Measurements from ENCODE around the gene GBX1. TPM values are rescaled to one million over a fixed set of nuclear protein-coding genes. Genes with fewer than 3 reads are reported as not detected.

The GBX1 gene
- total RNA-seq, 4 donors from 2014 or later: not detected

- Histone ChIP-seq H3K27me3 (no peaks in the 10 kb centered on the region), H3K9me3 (no peaks in the 10 kb centered on the region), H3K36me3 (peaks cover 58% of the 10 kb centered on the region), H3K4me3 (no peak overlapping the region), H3K27ac (no peak overlapping the region), H3K4me1 (peaks cover 40% of the 10 kb centered on the region)
- no peak for DNase-seq (ENCODE audit: low spot score in 2 of 2)
- WGBS: 93% methylated on average over 33 of the region's 38 CpGs
- TF ChIP-seq EP300 (IDR thresholded peaks at IDR 0.05): no peak
- no peak for TF ChIP-seq CTCF (IDR thresholded peaks at IDR 0.05)
- TF ChIP-seq POLR2A (IDR thresholded peaks at IDR 0.05): no peak
- TF ChIP-seq POLR2AphosphoS5 (IDR thresholded peaks at IDR 0.05): no peak
Measured at GRCh38 chr7:151118108-151119054, 49.1 kb downstream of the GBX1 start.

- 28% methylated on average over 7 of the region's 12 CpGs for WGBS
- no peak for DNase-seq (ENCODE audit: low spot score in 2 of 2)
- H3K36me3 ChIP-seq: peaks cover 50% of the 10 kb centered on the region
Measured at GRCh38 chr7:151117565-151117964, 49.9 kb downstream of the GBX1 start.

GRCh38 chr7:151116603-151117440, 50.7 kb downstream of the GBX1 start:
- no peaks in the 10 kb centered on the region for H3K27me3 ChIP-seq
- TF ChIP-seq CTCF (IDR thresholded peaks at IDR 0.05): no peak
- TF ChIP-seq POLR2AphosphoS5 (IDR thresholded peaks at IDR 0.05): no peak
- no peak for TF ChIP-seq EP300 (IDR thresholded peaks at IDR 0.05)
- no peak for TF ChIP-seq POLR2A (IDR thresholded peaks at IDR 0.05)
- H3K4me3 ChIP-seq: peak overlapping the region; percentile 55
- DNase-seq (ENCODE audit: low spot score in 2 of 2): no peak
- peaks cover 43% of the 10 kb centered on the region for H3K36me3 ChIP-seq
- peaks cover 42% of the 10 kb centered on the region for H3K4me1 ChIP-seq
- H3K9me3 ChIP-seq: no peaks in the 10 kb centered on the region
- WGBS: 58% methylated on average over 25 of the region's 27 CpGs
- H3K27ac ChIP-seq: peak overlapping the region; percentile 87

More at GRCh38 chr7:151117565-151117964, 49.9 kb downstream of the GBX1 start:
- H3K4me3 ChIP-seq: peak overlapping the region; percentile 55
- TF ChIP-seq POLR2AphosphoS5 (IDR thresholded peaks at IDR 0.05) (no peak), CTCF (IDR thresholded peaks at IDR 0.05) (no peak), EP300 (IDR thresholded peaks at IDR 0.05) (no peak), POLR2A (IDR thresholded peaks at IDR 0.05) (no peak)
- H3K9me3 ChIP-seq: no peaks in the 10 kb centered on the region
- no peak overlapping the region for H3K27ac ChIP-seq
- peaks cover 42% of the 10 kb centered on the region for H3K4me1 ChIP-seq
- no peaks in the 10 kb centered on the region for H3K27me3 ChIP-seq

GRCh38 chr7:151115836-151116418, 51.6 kb downstream of the GBX1 start:
- Histone ChIP-seq H3K9me3 (no peaks in the 10 kb centered on the region), H3K27me3 (no peaks in the 10 kb centered on the region), H3K4me3 (peak overlapping the region; percentile 55), H3K36me3 (peaks cover 34% of the 10 kb centered on the region), H3K27ac (peak overlapping the region; percentile 87), H3K4me1 (peaks cover 47% of the 10 kb centered on the region)
- WGBS: 74% methylated on average over 6 of the region's 14 CpGs
- TF ChIP-seq POLR2A (IDR thresholded peaks at IDR 0.05) (peak in 1 of 2 donors; percentile 10), POLR2AphosphoS5 (IDR thresholded peaks at IDR 0.05) (no peak), CTCF (IDR thresholded peaks at IDR 0.05) (no peak)
- DNase-seq (ENCODE audit: low spot score in 2 of 2): peak in 1 of 2 donors; percentile 84

Data from suprapubic skin (tissue), 4 donors.